ENCODE data around the gene EZR.
A peak's percentile ranks its signal among the peaks of the same experiment; 100 is the strongest.

Gene EZR

DNA sequence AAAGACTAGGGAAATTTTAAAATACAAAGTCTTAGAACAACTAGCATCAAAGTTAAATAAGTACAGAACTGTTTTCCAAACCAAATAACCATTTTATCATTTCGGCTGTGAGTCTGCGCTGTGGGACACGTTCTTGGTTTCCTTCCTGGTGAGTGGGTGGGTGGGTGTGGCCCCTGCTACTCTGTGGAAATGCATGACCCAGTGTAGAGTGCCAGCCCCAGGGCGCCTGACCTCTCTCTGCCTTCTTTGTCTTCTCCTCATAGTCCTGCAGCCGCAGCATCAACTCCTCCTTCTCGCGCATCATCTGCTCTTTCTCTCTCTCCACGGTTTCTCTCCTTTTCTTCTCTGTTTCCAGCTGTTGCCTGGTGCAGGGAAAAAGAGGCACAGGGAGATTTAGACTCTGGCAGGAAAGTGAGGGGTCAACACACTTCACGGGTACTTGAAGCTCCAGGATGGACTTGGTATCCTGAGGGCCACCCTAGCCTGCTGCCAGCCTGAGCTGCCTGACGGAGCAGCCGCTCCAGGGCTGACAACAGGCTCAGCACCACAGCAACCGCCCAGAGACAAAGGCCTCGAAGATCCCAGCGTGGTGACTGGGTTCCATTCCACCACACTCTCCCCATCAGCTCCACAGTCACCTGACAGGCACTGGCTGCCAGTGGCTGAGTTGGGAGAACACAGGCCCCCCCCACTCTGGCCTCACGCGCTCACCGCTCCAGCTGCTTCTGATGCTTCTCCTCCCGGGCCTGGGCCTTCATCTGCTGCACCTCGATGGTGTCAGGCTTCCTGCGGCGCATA, 48.4 kb downstream of the EZR start:
- intact Hi-C loops (cut with DNase I): no loop called here
- DNase-seq: peak in 28 of 42 donors; percentile 3 to 62 (median 42)

DNA sequence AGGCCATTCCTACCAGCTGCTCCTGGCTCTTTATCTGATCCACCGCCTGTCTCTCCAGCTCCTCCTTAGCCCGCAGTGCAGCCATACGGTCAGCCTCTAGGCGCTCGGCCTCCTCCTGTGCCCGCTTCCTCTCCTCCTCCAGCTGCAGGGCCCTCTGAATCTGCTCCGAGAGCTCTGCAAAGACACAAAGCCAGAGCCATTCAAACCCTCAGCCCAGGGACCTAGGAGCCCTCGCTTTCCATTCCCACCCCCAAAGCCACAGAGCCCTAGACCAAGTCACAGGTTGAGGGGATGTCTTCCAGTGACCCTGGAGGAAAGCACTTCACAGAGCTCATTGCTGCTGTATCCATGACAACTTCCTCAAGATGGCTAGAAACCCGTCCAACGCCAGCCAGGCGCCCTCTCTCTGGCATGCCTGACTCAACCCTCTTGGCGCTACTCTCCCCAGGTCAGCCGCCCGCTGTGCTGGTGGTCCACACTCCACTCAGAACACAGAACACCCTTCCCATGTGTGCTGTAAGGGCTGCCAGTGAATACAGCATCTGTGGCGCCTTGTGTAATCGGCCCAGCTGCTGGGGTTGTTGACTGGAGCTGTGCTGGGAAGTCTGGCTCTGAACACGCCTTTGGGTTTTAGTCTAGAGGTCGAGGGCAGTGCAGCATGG, 49.3 kb downstream of the EZR start:
- intact Hi-C loops (cut with DNase I): no loop called here
- DNase-seq: peak in 35 of 42 donors; percentile 17 to 84 (median 46)

DNA sequence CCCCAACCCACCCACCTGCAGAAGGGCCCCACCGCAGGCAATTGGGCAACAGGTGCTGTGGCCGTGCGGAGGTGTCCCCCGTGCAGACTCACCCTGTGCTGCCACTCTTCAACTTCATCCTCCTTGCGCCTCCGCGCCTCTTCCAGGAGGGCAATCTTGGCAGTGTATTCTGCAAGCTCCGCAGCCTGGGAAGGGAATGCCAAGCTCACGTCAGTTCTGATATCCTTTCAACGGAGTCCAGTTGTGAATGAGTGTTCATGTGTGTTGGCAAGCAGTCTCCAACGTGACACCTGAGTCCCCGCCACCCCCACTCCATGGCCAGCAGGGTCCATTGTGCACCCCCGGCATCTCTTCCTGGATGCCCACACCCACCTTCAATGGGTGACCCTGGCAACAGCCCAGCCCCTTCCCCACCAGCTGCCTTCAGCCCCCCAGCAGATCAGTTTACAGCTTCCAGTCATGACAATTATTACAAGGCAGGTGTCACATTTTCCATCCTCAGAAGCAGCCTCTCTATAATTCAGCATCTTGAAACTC, 49.9 kb downstream of the EZR start:
- intact Hi-C loops (cut with DNase I): no loop called here

DNA sequence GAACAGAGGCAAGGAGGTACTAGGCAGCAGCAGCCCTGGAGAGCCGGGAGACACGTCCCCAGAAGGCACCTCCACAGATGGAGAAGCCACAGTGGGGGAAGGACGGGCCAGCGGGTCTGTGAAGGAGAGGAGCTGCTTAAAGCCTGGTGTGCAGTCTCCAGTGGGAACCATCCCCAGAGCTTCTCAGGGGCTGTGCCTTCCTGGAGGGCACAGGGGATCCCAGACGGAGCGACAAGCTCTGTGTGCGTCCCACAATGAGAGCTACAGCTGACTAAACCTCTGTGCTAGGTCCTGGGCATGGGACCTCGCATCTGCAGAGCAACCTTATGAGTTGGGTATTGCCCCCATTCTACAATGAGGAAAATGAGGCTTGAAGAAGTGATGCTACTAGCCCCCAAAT, 50.7 kb downstream of the EZR start:
- intact Hi-C loops (cut with DNase I): no loop called here
- DNase-seq: peak in 3 of 42 donors; percentile 0 to 9 (median 1)

More for the DNA sequence above, 49.9 kb downstream of the EZR start:
- peak in 1 of 42 donors; percentile 15 for DNase-seq

GRCh38 chr6:158767709-158768108, 51.5 kb downstream of the EZR start:
- intact Hi-C loops (cut with DNase I): no loop called here
- peak in 1 of 42 donors; percentile 10 for DNase-seq

- intact Hi-C loops (cut with DNase I): no loop called here
- DNase-seq: peak in 17 of 42 donors; percentile 19 to 69 (median 48)
These were observed 52.3 kb downstream of the EZR start for GRCh38 chr6:158766621-158767455.

DNA sequence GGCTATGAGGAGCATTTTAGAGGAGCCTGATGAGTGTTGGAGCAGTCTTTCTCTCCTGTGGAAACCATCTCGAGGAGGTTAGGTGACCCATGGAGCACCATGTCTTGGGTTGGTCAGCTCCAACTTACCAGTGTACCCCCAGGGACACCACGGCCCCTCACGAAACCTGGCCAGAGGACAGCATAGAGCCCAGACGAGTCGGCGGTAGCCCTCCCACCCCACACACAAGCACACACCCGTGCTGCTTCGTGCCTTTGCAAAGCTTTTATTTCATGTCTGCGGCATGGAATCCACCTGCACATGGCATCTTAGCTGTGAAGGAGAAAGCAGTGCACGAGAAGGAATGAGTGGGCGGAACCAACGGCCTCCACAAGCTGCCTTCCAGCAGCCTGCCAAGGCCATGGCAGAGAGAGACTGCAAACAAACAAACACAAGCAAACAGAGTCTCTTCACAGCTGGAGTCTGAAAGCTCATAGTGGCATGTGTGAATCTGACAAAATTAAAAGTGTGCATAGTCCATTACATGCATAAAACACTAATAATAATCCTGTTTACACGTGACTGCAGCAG, 53.6 kb downstream of the EZR start:
- intact Hi-C loops (cut with DNase I): no loop called here
- peak in 1 of 42 donors; percentile 5 for DNase-seq

DNA sequence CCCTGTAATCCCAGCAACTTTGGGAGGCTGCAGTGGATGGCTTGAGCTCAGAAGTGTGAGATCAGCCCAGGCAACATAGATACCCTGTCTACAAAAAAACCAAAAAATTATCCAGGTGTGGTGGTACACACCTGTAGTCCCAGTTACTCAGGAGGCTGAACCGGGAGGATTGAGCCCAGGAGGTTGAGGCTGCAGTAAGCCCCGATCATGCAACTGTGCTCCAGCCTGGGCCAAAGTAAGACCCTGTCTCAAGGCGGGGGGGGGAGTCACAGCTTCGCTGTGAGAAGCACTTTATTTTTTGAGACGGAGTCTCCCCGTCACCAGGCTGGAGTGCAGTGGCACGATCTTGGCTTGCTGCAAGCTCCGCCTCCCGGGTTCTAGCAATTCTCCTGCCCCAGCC, 54.2 kb downstream of the EZR start:
- intact Hi-C loops (cut with DNase I): no loop called here
- DNase-seq: peak in 1 of 42 donors; percentile 1

DNA sequence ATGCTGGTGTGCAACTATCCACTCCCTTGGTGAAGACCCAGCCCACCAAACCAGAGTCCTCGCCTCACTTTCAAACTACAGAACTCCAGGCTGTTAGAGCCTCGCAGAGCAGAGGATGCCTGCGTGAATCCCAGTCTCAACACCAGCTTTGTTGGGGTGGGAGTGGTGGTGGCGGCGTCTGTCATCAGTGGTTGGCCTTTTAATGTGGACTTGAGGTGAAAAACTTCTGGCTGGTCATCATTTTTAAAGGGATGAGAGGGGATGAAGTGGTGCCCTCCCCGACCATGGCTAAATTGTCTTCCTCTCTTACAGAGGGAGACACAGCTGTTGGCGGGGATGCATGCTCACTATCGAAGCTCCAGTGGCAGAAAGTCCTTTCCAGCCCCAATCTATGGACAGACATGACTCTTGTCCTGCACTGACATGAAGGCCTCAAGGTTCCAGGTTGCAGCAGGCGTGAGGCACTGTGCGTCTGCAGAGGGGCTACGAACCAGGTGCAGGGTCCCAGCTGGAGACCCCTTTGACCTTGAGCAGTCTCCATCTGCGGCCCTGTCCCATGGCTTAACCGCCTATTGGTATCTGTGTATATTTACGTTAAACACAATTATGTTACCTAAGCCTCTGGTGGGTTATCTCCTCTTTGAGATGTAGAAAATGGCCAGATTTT, 54.9 kb downstream of the EZR start:
- intact Hi-C loops (cut with DNase I): no loop called here
- DNase-seq: peak in 1 of 42 donors; percentile 2

GRCh38 chr6:158763434-158764182, 55.6 kb downstream of the EZR start:
- DNase-seq: peak in 1 of 42 donors; percentile 16
- intact Hi-C loops (cut with DNase I): no loop called here

GRCh38 chr6:158762787-158763433, 56.3 kb downstream of the EZR start:
- DNase-seq: peak in 6 of 42 donors; percentile 15 to 67 (median 32)
- intact Hi-C loops (cut with DNase I): no loop called here

DNA sequence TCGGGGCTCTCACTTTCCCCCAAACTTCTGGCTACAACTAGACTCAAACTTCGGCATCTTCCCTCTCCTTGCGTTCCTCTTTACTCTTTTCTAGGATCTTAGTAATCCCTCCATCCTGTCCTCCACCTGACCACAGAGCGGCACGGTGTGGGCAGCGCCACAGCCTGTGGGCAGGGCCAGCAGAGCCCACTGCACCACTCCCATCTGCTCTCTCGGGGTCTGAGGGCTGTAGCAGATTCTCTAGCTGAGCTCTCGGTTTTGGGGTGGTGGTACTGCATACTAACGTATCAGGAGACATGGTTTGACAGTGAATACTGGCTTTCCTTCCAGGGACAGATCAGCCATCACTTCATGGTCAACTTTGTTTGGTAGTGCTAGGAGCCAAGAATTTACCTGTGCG, 57.4 kb downstream of the EZR start:
- intact Hi-C loops (cut with DNase I): no loop called here
- DNase-seq: peak in 1 of 42 donors; percentile 2

DNA sequence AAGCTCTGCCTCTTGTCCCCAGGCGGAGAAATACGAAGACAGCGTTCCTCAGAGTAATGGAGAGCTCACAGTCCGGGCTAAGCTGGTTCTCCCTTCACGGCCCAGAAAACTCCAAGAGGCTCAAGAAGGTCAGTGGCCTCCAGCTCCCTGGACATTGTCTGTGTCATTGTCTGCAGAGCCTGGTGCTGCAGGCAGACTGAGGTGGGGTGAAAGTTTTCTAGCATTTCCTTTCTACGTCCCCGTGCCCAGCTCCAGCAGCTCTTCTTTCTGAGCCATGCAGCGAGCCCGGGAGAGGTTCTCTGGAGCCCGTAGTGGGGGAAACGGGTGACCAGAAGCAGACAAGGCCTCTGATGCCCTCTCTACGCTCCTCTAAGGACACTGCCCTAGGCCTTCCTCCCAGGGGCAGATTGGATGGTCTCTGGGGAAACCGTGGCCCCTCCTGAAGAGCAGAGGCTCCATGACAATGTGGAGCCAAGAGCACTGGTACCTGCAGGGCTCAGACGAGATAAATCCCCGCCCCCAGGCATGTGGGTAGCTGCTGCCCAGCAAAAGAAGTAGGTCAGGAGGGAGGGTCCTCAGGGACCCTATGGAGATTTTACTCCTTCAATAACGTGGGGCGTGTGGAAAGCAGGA, 58.4 kb downstream of the EZR start:
- no peak for DNase-seq

DNA sequence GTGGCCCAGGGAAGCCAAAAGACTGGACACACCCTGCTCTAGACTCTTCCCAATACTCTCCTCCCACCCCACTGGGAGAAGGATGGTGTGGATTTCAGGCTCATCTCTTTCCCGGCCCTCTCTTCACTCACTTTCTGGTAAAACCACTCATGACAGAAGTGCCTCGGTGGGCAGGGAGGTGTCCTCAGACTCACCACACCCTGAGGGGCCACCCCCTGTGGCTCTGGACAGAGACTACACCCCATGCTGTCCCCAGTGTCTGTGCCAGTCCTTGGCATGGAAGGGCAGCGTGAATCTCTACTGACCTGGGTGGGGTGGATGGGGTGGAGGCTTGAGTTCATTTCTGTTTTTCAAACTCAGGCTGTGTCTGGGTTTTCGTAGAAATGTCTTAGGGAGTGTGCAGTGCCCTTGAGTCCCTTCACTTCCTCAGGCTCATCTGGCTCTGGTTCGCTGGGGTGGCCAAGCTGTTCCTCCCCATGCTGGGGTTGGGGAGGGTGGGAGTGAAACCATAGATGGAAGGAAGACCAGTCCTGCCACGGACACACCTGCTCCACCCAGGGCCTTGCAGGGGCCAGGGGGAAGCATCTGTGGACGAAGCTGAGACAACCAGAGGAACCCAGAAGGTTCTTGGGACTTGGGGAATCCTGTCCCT, 59.1 kb downstream of the EZR start:
- intact Hi-C loops (cut with DNase I): no loop called here
- DNase-seq: peak in 1 of 42 donors; percentile 31

More for the DNA sequence above, 58.4 kb downstream of the EZR start:
- intact Hi-C loops (cut with DNase I): no loop called here

GRCh38 chr6:158758941-158759479, 60.2 kb downstream of the EZR start:
- intact Hi-C loops (cut with DNase I): no loop called here
- DNase-seq: peak in 1 of 42 donors; percentile 20

DNA sequence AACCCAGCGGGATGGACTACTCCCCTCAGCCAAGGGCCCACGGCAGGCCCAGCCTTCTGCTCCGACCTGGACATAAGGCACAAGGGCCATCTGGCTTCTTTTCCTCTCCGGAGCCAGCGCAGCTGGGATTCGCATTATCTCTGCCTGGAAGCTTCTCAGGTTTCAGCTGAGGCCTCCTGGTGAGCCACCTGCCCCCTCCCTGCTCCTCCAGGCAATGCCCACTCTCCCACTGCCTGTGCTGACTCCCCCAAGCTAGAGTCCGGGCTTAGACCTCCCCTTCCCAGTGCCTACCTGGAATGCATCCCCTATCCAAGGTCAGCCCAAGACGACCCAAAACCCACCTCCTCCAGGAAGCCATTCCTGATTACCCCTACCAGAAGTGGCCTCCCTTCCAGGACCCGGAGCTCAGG, 60.7 kb downstream of the EZR start:
- intact Hi-C loops (cut with DNase I): no loop called here
- peak in 1 of 42 donors; percentile 31 for DNase-seq
